H9 (cell line): Measurements from ENCODE around the gene MON2. TPM values are rescaled to one million over a fixed set of nuclear protein-coding genes. Genes with fewer than 3 reads are reported as not detected.

ENCODE experiments used
- DNase-seq: peaks from one replicate; pipeline ENCODE4 v3.0.0-alpha.2; 2017
- H2AFZ ChIP-seq: one replicate; pipeline ENCODE4 v1.6.1; 2013; ENCODE audit warnings: mild to moderate bottlenecking, low read length, control low read depth, moderate library complexity
- H2AK5ac ChIP-seq: 2 replicates; pipeline ENCODE4 v1.6.1; 2013; ENCODE audit warnings: low read length, control low read depth, mixed read lengths; ENCODE audit not compliant: insufficient read length
- H2BK120ac ChIP-seq: one replicate; pipeline ENCODE4 v1.6.1; 2013; ENCODE audit warnings: low read depth, mild to moderate bottlenecking, low read length, control low read depth, inconsistent platforms; ENCODE audit not compliant: poor library complexity, severe bottlenecking
- H2BK12ac ChIP-seq: 2 replicates; pipeline ENCODE4 v1.6.1; 2013; ENCODE audit warnings: low read length, control low read depth, mixed read lengths, low read depth; ENCODE audit not compliant: insufficient read length
- H2BK15ac ChIP-seq: 2 replicates; pipeline ENCODE4 v1.6.1; 2013; ENCODE audit warnings: low read depth, low read length, control low read depth
- H2BK20ac ChIP-seq: one replicate; pipeline ENCODE4 v1.6.1; 2013; ENCODE audit warnings: low read depth, mild to moderate bottlenecking, low read length, control low read depth, inconsistent platforms; ENCODE audit not compliant: poor library complexity, severe bottlenecking
- H2BK5ac ChIP-seq: 2 replicates; pipeline ENCODE4 v1.6.1; 2013; ENCODE audit warnings: low read length, control low read depth, mixed read lengths; ENCODE audit not compliant: insufficient read length
- H3K14ac ChIP-seq: 2 replicates; pipeline ENCODE4 v1.6.1; 2013; ENCODE audit warnings: low read length, control low read depth; ENCODE audit not compliant: insufficient read depth
- H3K18ac ChIP-seq: 2 replicates; pipeline ENCODE4 v1.6.1; 2013; ENCODE audit warnings: low read depth, mild to moderate bottlenecking, mixed read lengths, low read length, control low read depth; ENCODE audit not compliant: insufficient read length
- H3K23ac ChIP-seq: 2 replicates; pipeline ENCODE4 v1.6.1; 2013; ENCODE audit warnings: low read length, control low read depth, mixed read lengths, low read depth; ENCODE audit not compliant: insufficient read length
- H3K23me2 ChIP-seq: 2 replicates; pipeline ENCODE4 v1.6.1; 2013; ENCODE audit warnings: low read depth, mild to moderate bottlenecking, mixed read lengths, low read length, control low read depth; ENCODE audit not compliant: insufficient read length, poor library complexity, severe bottlenecking
- H3K27ac ChIP-seq: 2 replicates; pipeline ENCODE4 v1.5.1; 2013; ENCODE audit warnings: low read length, control low read depth, mixed read lengths, low read depth; ENCODE audit not compliant: insufficient read length
- H3K27me3 ChIP-seq: 2 replicates; pipeline ENCODE4 v1.6.1; 2013; ENCODE audit warnings: low read length, control low read depth, inconsistent platforms; ENCODE audit not compliant: insufficient read depth
- H3K4ac ChIP-seq: 2 replicates; pipeline ENCODE4 v1.6.1; 2013; ENCODE audit warnings: low read depth, mild to moderate bottlenecking, control low read depth, inconsistent platforms, low read length, moderate library complexity
- H3K4me1 ChIP-seq: 2 replicates; pipeline ENCODE4 v1.6.1; 2013; ENCODE audit warnings: low read length, control low read depth, inconsistent platforms; ENCODE audit not compliant: insufficient read depth
- H3K4me2 ChIP-seq: 2 replicates; pipeline ENCODE4 v1.6.1; 2013; ENCODE audit warnings: low read length, control low read depth, mixed read lengths; ENCODE audit not compliant: insufficient read length, insufficient read depth
- H3K56ac ChIP-seq: 2 replicates; pipeline ENCODE4 v1.6.1; 2013; ENCODE audit warnings: low read depth, mild to moderate bottlenecking, mixed read lengths, low read length, control low read depth; ENCODE audit not compliant: insufficient read length
- H3K79me1 ChIP-seq: 2 replicates; pipeline ENCODE4 v1.6.1; 2013; ENCODE audit warnings: low read depth, mild to moderate bottlenecking, moderate library complexity, low read length, control low read depth, inconsistent platforms; ENCODE audit not compliant: insufficient read depth, poor library complexity, severe bottlenecking
- H3K79me2 ChIP-seq: 2 replicates; pipeline ENCODE4 v1.6.1; 2013; ENCODE audit warnings: low read length, control low read depth, inconsistent platforms; ENCODE audit not compliant: insufficient read depth
- H3K9ac ChIP-seq: 2 replicates; pipeline ENCODE4 v1.6.1; 2013; ENCODE audit warnings: low read length, control low read depth, mixed read lengths; ENCODE audit not compliant: insufficient read length; ENCODE audit errors: extremely low read depth
- H3K9me3 ChIP-seq: one replicate; pipeline ENCODE4 v1.6.1; 2013; ENCODE audit warnings: low read depth, low read length, inconsistent platforms; ENCODE audit not compliant: control insufficient read depth
- H3T11ph ChIP-seq: one replicate; pipeline ENCODE4 v1.6.1; 2013; ENCODE audit warnings: mild to moderate bottlenecking, low read length, control low read depth, inconsistent platforms
- H4K20me1 ChIP-seq: one replicate; pipeline ENCODE4 v1.6.1; 2013; ENCODE audit not compliant: control insufficient read depth, insufficient read length, insufficient read depth
- H4K5ac ChIP-seq: 2 replicates; pipeline ENCODE4 v1.6.1; 2013; ENCODE audit warnings: low read depth, mild to moderate bottlenecking, mixed read lengths, low read length, control low read depth; ENCODE audit not compliant: insufficient read length
- H4K8ac ChIP-seq: replicated peaks from 2 replicates; pipeline ENCODE4 v1.6.1; 2013; ENCODE audit warnings: low read length, control low read depth, mixed read lengths, low read depth; ENCODE audit not compliant: insufficient read length
- H4K91ac ChIP-seq: 2 replicates; pipeline ENCODE4 v1.6.1; 2013; ENCODE audit warnings: low read depth, mild to moderate bottlenecking, moderate library complexity, mixed read lengths, low read length, control low read depth; ENCODE audit not compliant: insufficient read length
- H3K27ac Mint-ChIP-seq, 3 experiments: 2 replicates in 2 of 3; 3 replicates in 1 of 3; pipeline ENCODE4 v1.8.0; 2020 to 2021; ENCODE audit warnings: mixed read lengths in 3 of 3, mild to moderate bottlenecking in 1 of 3, moderate library complexity in 1 of 3
- H3K27me3 Mint-ChIP-seq: 2 replicates; pipeline ENCODE4 v1.8.0; 2021; ENCODE audit warnings: low read depth, mild to moderate bottlenecking, moderate library complexity, mixed read lengths
- H3K36me3 Mint-ChIP-seq, 3 experiments: 2 replicates in 2 of 3; 3 replicates in 1 of 3; pipeline ENCODE4 v1.8.0; 2020 to 2021; ENCODE audit warnings: low read depth in 3 of 3, mixed read lengths in 3 of 3; ENCODE audit not compliant: insufficient read depth in 1 of 3
- H3K4me1 Mint-ChIP-seq, 2 experiments: 2 replicates each; pipeline ENCODE4 v1.8.0; 2020; ENCODE audit warnings: mixed read lengths in 2 of 2
- H3K4me3 Mint-ChIP-seq, 2 experiments: 2 replicates in 1 of 2; 3 replicates in 1 of 2; pipeline ENCODE4 v1.8.0; 2020 to 2021; ENCODE audit warnings: mild to moderate bottlenecking in 2 of 2, mixed read lengths in 2 of 2, moderate library complexity in 1 of 2
- H3K9me3 Mint-ChIP-seq, 2 experiments: 2 replicates in 1 of 2; 3 replicates in 1 of 2; pipeline ENCODE4 v1.8.0; 2020; ENCODE audit warnings: mild to moderate bottlenecking in 2 of 2, mixed read lengths in 2 of 2, moderate library complexity in 1 of 2
- WGBS: extraction: QIAGEN DNeasy Blood & Tissue Kit; methylation state at CpG from one replicate; pipeline ENCODE4 v1.1.7; 2013; ENCODE audit warnings: missing lambda C conversion rate, low lambda C conversion rate, mixed read lengths; ENCODE audit not compliant: insufficient read length; ENCODE audit errors: extremely low coverage; 5-methylcytosine and 5-hydroxymethylcytosine counted together
- total RNA-seq: library from RNA; stranded (reverse); gene quantifications from 2 replicates; pipeline ENCODE4 v1.2.1, GENCODE V29; 2021
- TF ChIP-seq, protein P1 (sequence below): fragments of 200-600 bp; sonication (generic); conservative IDR thresholded peaks from 3 replicates; pipeline ENCODE4 v1.8.0; 2021; ENCODE audit warnings: antibody characterized with exemption, mild to moderate bottlenecking

MON2 gene
- total RNA-seq, 1 experiment from 2014 or later: 21.9 TPM

DNA sequence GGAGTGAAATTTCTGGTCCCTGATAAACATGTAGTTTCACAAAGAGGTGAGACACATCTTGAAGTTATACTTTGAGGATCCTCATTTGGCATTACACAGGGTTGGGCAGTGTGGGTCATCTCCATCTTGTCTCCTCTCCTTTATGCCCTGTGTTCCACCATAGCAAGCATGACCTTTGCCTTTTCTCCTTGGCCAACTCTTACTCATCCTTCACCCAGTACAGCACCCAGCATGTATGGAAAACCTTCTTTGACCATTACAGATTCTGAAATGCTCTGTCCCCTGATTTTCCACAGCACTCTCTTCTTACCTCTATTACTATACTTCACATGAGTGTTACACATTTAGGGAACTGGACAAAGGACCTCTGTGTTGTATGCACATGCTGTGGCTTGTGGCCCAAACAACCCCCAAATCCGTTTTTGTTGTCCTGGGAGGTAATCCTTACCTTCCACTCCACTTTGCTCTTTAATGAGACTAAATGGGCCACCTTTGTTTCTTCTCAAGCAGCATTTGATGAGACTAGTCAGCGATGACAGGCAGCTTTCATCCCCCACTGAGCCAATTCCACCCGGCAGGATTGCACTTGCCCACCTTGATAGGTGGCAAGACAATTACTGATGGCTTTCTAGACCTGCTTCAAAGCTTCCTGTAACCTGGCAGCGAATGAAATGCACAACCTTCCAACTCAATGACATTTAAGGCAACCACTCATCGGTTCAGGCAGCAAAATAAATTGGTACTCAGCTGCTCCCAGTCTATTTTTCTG is 163.5 kb downstream of the MON2 start:
- H3K4ac ChIP-seq: no peak overlapping the region
- no peak overlapping the region for H4K8ac ChIP-seq
- H2BK15ac ChIP-seq: no peak overlapping the region
- no peak overlapping the region for H3K14ac ChIP-seq
- H3K4me1 ChIP-seq: peaks cover 6% of the 10 kb centered on the region; the same call in 1 of the 2 replicates
- H3T11ph ChIP-seq: no peak overlapping the region
- H3K27me3 ChIP-seq: peaks cover 4% of the 10 kb centered on the region; the same call in 1 of the 2 replicates
- H2BK120ac ChIP-seq: no peak overlapping the region
- WGBS: no CpG with 5 or more reads among the region's 5 CpGs
- H3K23ac ChIP-seq: no peak overlapping the region
- no peak overlapping the region for H3K56ac ChIP-seq
- no peak for DNase-seq
- H2AK5ac ChIP-seq: no peak overlapping the region
- no peak overlapping the region for H4K5ac ChIP-seq
- no peaks in the 10 kb centered on the region for H3K79me1 ChIP-seq
- H3K18ac ChIP-seq: no peak overlapping the region
- H3K79me2 ChIP-seq: no peaks in the 10 kb centered on the region
- peaks cover 0 to 4% (median 0%) of the 10 kb centered on the region in 3 experiments; a peak in 1 of 7 replicates for H3K36me3 Mint-ChIP-seq
- no peak overlapping the region for H4K91ac ChIP-seq
- peaks cover 59 to 63% of the 10 kb centered on the region in 2 experiments for H3K4me1 Mint-ChIP-seq
- TF ChIP-seq, protein P1, sequence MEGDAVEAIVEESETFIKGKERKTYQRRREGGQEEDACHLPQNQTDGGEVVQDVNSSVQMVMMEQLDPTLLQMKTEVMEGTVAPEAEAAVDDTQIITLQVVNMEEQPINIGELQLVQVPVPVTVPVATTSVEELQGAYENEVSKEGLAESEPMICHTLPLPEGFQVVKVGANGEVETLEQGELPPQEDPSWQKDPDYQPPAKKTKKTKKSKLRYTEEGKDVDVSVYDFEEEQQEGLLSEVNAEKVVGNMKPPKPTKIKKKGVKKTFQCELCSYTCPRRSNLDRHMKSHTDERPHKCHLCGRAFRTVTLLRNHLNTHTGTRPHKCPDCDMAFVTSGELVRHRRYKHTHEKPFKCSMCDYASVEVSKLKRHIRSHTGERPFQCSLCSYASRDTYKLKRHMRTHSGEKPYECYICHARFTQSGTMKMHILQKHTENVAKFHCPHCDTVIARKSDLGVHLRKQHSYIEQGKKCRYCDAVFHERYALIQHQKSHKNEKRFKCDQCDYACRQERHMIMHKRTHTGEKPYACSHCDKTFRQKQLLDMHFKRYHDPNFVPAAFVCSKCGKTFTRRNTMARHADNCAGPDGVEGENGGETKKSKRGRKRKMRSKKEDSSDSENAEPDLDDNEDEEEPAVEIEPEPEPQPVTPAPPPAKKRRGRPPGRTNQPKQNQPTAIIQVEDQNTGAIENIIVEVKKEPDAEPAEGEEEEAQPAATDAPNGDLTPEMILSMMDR: no peak
- H3K4me2 ChIP-seq: no peak overlapping the region
- H4K20me1 ChIP-seq: no peaks in the 10 kb centered on the region
- peaks cover 5% of the 10 kb centered on the region for H3K23me2 ChIP-seq
- peaks cover 87% of the 10 kb centered on the region for H3K27me3 Mint-ChIP-seq
- peak overlapping the region in 1 of 2 experiments; percentile 47; a peak in 2 of 5 replicates for H3K4me3 Mint-ChIP-seq
- no peak overlapping the region for H2BK12ac ChIP-seq
- H2BK5ac ChIP-seq: no peak overlapping the region
- H2BK20ac ChIP-seq: no peak overlapping the region
- no peak overlapping the region for H3K27ac Mint-ChIP-seq
- H2AFZ ChIP-seq: no peak overlapping the region
- peaks cover 0 to 3% of the 10 kb centered on the region in 2 experiments; a peak in 1 of 5 replicates for H3K9me3 Mint-ChIP-seq
- H3K9me3 ChIP-seq: no peaks in the 10 kb centered on the region
- no peak overlapping the region for H3K27ac ChIP-seq
- no peak overlapping the region for H3K9ac ChIP-seq
